Neural cell (in vitro differentiated cells): ENCODE measurements around the gene CMTM8. TPM values are rescaled to one million over a fixed set of nuclear protein-coding genes. Genes with fewer than 3 reads are reported as not detected.

Source experiments
- H2AFZ ChIP-seq: fragments of 200-600, 300-800 bp; sonication (generic), shearing (Covaris generic); 2 replicates; pipeline ENCODE4 v1.6.0; 2014; ENCODE audit warnings: low read depth, mild to moderate bottlenecking, antibody characterized with exemption, low read length, moderate library complexity
- H3F3A ChIP-seq: fragments of 200-600 bp; shearing (Covaris generic); 2 replicates; pipeline ENCODE4 v1.6.1; 2016; ENCODE audit warnings: mild to moderate bottlenecking, moderate library complexity, mixed read lengths, antibody characterized with exemption, low read length; ENCODE audit not compliant: insufficient read depth, poor library complexity, severe bottlenecking
- H3K27ac ChIP-seq: fragments of 200-600, 300-800 bp; sonication (generic), shearing (Covaris generic); 2 replicates; pipeline ENCODE4 v1.5.1; 2014; ENCODE audit warnings: mild to moderate bottlenecking, low read length, moderate library complexity
- H3K27me3 ChIP-seq: fragments of 300-800, 200-600 bp; sonication (generic), shearing (Covaris generic); 2 replicates; pipeline ENCODE4 v1.6.0; 2014; ENCODE audit warnings: mild to moderate bottlenecking, low read depth, low read length, moderate library complexity; ENCODE audit not compliant: insufficient read depth
- H3K36me3 ChIP-seq: fragments of 300-800, 200-600 bp; sonication (generic), shearing (Covaris generic); 2 replicates; pipeline ENCODE4 v1.5.1; 2014; ENCODE audit warnings: mild to moderate bottlenecking, antibody characterized with exemption, low read length, moderate library complexity; ENCODE audit not compliant: insufficient read depth
- H3K4me2 ChIP-seq: fragments of 300-800, 200-600 bp; sonication (generic), shearing (Covaris generic); 2 replicates; pipeline ENCODE4 v1.6.0; 2014; ENCODE audit warnings: mild to moderate bottlenecking, low read length
- H3K4me3 ChIP-seq: fragments of 300-800, 200-600 bp; sonication (generic), shearing (Covaris generic); 2 replicates; pipeline ENCODE4 v1.5.1; 2014; ENCODE audit warnings: mild to moderate bottlenecking, low read length, moderate library complexity
- H3K79me2 ChIP-seq: fragments of 200-600 bp; shearing (Covaris generic); replicated peaks from 2 replicates; pipeline ENCODE4 v1.6.0; 2014; ENCODE audit warnings: mild to moderate bottlenecking, low read length, moderate library complexity; ENCODE audit not compliant: insufficient read depth
- H3K9ac ChIP-seq: fragments of 300-800, 200-600 bp; sonication (generic), shearing (Covaris generic); 2 replicates; pipeline ENCODE4 v1.6.1; 2016; ENCODE audit warnings: mild to moderate bottlenecking, low read length, mixed read lengths
- H3K9me2 ChIP-seq: fragments of 200-600 bp; shearing (Covaris generic); 2 replicates; pipeline ENCODE4 v1.6.1; 2016; ENCODE audit warnings: mild to moderate bottlenecking, low read length, mixed read lengths; ENCODE audit not compliant: insufficient read depth
- H3K9me3 ChIP-seq: fragments of 200-600, 300-800 bp; sonication (generic), shearing (Covaris generic); 2 replicates; pipeline ENCODE4 v1.6.1; 2016; ENCODE audit warnings: mild to moderate bottlenecking, mixed run types, low read length, moderate library complexity, mixed read lengths
- H4K20me1 ChIP-seq: fragments of 200-600 bp; shearing (Covaris generic); 2 replicates; pipeline ENCODE4 v1.6.1; 2016; ENCODE audit warnings: mild to moderate bottlenecking, mixed run types; ENCODE audit not compliant: insufficient read depth
- CTCF ChIP-seq: fragments of 450-650 bp; IDR thresholded peaks from 2 replicates; pipeline ENCODE4 v1.5.1; 2014; ENCODE audit warnings: antibody characterized with exemption, mild to moderate bottlenecking, moderate library complexity; ENCODE audit not compliant: poor library complexity, severe bottlenecking
- EP300 ChIP-seq: fragments of 450-650 bp; conservative IDR thresholded peaks from 2 replicates; pipeline ENCODE4 v1.6.1; 2014; ENCODE audit warnings: antibody characterized with exemption, mild to moderate bottlenecking, moderate library complexity; ENCODE audit not compliant: poor library complexity, severe bottlenecking
- EZH2 ChIP-seq: fragments of 200-600, 300-800 bp; shearing (Covaris generic), sonication (generic); IDR thresholded peaks from 2 replicates; pipeline ENCODE4 v1.6.1; 2014; ENCODE audit warnings: antibody characterized with exemption, low read length, borderline replicate concordance, mild to moderate bottlenecking; ENCODE audit not compliant: insufficient read depth, poor library complexity, severe bottlenecking
- MXI1 ChIP-seq: fragments of 450-650 bp; conservative IDR thresholded peaks from 2 replicates; pipeline ENCODE4 v1.6.1; 2014; ENCODE audit warnings: antibody characterized with exemption, mild to moderate bottlenecking; ENCODE audit not compliant: poor library complexity, severe bottlenecking
- POLR2AphosphoS5 ChIP-seq: IDR thresholded peaks from 2 replicates; pipeline ENCODE4 v1.6.1; 2012
- RAD21 ChIP-seq: fragments of 450-650 bp; conservative IDR thresholded peaks from 2 replicates; pipeline ENCODE4 v1.6.1; 2014; ENCODE audit warnings: antibody characterized with exemption, mild to moderate bottlenecking, moderate library complexity
- SMC3 ChIP-seq: fragments of 450-650 bp; conservative IDR thresholded peaks from 2 replicates; pipeline ENCODE4 v1.6.1; 2014; ENCODE audit warnings: antibody characterized with exemption, mild to moderate bottlenecking, moderate library complexity; ENCODE audit not compliant: poor library complexity
- TAF1 ChIP-seq: IDR thresholded peaks from 2 replicates; pipeline ENCODE4 v1.6.1; 2012; ENCODE audit warnings: low read depth
- polyA plus RNA-seq: library from polyadenylated mRNA; depleted of rRNA; stranded (reverse); fragments of >200 nt; gene quantifications from 2 replicates; pipeline ENCODE4 v1.2.3, GENCODE V29; 2014
- TF ChIP-seq, protein P1 (sequence below): IDR thresholded peaks from 2 replicates; pipeline ENCODE4 v1.6.1; 2012; ENCODE audit warnings: borderline replicate concordance

Gene CMTM8
- polyA plus RNA-seq, 1 donor from 2014 or later = not detected

DNA sequence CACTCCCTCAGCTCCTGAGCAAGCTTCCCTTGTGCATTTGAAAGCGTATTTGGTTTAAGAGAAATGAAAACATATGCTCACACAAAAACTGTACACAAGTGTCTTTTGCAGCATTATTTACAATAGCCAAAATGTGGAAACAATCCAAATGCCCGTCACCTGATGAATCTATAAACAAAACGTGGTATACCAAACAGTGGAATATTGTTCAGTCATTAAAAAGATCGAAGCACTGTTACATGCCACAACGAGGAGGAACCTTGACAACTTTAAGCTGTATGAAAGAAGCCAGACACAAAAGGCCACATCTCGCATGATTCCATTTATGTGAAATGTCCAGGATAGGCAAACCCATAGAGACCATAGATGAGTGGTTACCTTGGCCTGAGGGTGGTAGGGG is 81.6 kb downstream of the CMTM8 start:
- Histone ChIP-seq H3K27me3 (no peaks in the 10 kb centered on the region), H3K79me2 (no peaks in the 10 kb centered on the region), H3K4me3 (no peak overlapping the region), H3K9me3 (no peaks in the 10 kb centered on the region), H3K9ac (no peak overlapping the region), H3K27ac (no peak overlapping the region), H3K36me3 (no peaks in the 10 kb centered on the region), H3K9me2 (no peaks in the 10 kb centered on the region), H3F3A (peaks cover 6% of the 10 kb centered on the region), H4K20me1 (no peaks in the 10 kb centered on the region), H2AFZ (no peak overlapping the region), H3K4me2 (no peak overlapping the region)
- TF ChIP-seq TAF1 (no peak), CTCF (no peak), POLR2AphosphoS5 (no peak), MXI1 (no peak), EP300 (no peak), EZH2 (no peak), RAD21 (no peak), SMC3 (no peak)
- TF ChIP-seq, protein P1, sequence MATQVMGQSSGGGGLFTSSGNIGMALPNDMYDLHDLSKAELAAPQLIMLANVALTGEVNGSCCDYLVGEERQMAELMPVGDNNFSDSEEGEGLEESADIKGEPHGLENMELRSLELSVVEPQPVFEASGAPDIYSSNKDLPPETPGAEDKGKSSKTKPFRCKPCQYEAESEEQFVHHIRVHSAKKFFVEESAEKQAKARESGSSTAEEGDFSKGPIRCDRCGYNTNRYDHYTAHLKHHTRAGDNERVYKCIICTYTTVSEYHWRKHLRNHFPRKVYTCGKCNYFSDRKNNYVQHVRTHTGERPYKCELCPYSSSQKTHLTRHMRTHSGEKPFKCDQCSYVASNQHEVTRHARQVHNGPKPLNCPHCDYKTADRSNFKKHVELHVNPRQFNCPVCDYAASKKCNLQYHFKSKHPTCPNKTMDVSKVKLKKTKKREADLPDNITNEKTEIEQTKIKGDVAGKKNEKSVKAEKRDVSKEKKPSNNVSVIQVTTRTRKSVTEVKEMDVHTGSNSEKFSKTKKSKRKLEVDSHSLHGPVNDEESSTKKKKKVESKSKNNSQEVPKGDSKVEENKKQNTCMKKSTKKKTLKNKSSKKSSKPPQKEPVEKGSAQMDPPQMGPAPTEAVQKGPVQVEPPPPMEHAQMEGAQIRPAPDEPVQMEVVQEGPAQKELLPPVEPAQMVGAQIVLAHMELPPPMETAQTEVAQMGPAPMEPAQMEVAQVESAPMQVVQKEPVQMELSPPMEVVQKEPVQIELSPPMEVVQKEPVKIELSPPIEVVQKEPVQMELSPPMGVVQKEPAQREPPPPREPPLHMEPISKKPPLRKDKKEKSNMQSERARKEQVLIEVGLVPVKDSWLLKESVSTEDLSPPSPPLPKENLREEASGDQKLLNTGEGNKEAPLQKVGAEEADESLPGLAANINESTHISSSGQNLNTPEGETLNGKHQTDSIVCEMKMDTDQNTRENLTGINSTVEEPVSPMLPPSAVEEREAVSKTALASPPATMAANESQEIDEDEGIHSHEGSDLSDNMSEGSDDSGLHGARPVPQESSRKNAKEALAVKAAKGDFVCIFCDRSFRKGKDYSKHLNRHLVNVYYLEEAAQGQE = no peak

DNA sequence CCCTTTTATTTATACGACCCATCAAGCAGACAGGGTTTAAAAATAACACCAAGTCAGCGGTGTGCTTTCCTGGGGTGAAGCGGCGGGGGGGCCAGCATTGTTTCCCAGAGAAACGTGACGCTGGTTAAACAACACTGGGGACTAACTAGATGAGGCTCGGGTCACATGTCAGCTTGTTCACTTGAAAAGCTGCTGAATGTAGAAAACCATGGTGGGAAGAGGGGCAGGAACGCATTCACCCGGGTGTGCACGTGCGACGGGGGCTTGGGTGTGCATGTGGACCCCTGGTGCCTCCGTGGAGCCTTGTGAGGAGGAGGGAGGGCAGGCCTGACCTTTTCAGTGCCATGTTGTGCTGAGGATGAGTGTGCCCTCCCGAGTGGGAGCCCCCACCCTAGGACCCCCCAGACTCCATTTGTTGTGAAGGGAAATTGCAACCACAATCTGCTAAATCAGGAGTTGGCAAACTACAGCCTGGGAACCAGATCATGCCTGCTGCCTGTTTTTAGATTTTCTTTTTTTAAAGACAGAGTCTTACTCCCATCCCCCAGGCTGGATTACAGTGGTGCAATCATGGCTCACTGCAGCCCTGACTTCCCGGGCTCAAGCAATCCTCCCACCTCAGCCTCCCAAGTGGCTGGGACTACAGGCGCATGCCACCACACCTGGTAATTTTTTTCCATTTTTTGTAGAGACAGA is 82.8 kb downstream of the CMTM8 start:
- H3K36me3 ChIP-seq = no peaks in the 10 kb centered on the region
- no peaks in the 10 kb centered on the region for H3K79me2 ChIP-seq
- no peaks in the 10 kb centered on the region for H3K27me3 ChIP-seq
- no peak overlapping the region for H2AFZ ChIP-seq
- H3K4me2 ChIP-seq = peak overlapping the region; percentile 48
- H3K9ac ChIP-seq = no peak overlapping the region
- peak overlapping the region; percentile 55 for H3K4me3 ChIP-seq
- H3K9me2 ChIP-seq = no peaks in the 10 kb centered on the region
- H4K20me1 ChIP-seq = no peaks in the 10 kb centered on the region
- TF ChIP-seq TAF1 (no peak), EP300 (peak; percentile 33), POLR2AphosphoS5 (peak; percentile 48)
- H3K27ac ChIP-seq = no peak overlapping the region
- H3F3A ChIP-seq = peaks cover 6% of the 10 kb centered on the region
- no peaks in the 10 kb centered on the region for H3K9me3 ChIP-seq
